NCI-H526 (cell line): ENCODE results near the gene SLC9A9.
A peak's percentile ranks its signal among the peaks of the same experiment; 100 is the strongest.
"Not testable (repeated sequence)": the region's sequence is repeated elsewhere in the genome, so short reads cannot be mapped to it uniquely, and the experiment has no call there.

Experiments
- DNase-seq, 2 experiments: peaks; one replicate each; lab custom pipeline; 2025; lab: John Stamatoyannopoulos, UW

The SLC9A9 gene

DNA sequence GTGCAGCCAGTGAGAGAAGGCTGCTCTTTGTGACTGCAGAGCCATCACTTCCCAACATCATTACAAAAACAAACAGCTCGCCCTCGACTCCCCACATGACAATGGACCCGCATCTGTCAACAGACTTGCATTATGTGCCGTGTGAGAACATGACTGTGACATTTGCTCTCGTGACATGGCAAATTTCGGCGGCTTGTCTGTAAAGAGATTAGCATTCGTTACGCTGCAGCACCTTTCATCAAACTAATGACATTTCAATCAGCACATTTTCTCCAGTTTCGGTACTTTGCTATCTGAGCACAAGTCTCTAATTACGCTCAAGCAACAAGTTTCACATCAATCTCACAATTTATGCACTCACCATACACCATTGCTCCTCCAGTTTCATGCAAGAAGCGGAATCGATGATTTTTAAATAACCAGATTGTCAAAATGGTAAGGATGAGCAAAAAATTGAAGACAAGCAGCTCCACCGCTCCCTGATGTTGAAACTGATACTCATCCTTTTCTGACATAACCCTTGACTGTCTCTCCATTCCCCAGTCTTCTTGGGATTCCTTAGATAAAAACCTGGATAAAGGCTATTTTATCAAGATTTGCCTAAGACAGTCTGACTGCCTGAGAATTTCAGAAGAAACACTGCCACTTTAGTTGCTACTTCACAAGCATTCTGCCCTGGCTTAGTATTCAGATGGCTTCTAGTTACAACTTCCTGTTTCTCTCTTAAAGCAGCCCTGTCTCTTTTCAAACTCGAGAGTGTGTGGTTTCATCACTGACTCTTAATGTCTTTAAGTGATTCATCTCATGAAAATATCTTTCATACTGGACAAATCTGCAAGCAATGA, at the start of gene SLC9A9:
TSS of gene SLC9A9 (minus strand) at position 682 of the 845 bp plus-strand sequence. CDS start at position 536, 146 bp downstream.
- peak; percentile 7 to 29 for DNase-seq

DNA sequence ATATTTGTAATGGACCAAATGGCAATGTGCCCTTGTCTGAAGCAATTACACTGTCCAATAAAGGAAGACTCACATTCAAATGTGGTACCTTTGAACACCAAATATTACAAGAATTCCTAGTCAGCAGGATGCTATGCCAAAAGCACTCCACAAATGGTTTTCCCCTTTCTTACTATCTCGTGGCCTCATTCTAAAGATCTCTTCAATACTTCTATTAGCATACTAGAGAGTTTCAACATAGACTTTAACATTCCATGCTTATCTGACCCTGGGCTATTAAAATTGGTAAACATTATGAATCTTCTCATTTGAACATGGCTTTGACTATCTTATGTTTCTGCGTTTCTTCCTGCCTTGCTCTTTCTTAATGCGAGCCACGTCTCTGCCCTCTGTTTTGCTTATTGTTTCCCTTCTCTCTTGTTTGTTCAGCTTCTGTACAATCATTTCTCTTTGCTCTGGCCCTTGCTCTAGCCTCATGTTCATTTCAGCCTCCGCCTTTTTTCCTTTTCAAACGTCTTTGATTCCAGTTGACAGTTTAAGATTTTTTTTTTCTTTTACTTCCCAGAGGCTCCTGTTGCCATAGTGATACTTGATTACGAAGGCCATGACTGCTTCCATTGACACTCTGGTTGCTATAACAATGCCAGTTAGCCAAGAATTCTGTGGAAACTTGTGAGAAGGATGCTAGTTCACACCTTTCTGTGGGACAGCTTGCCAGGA, 49.5 kb upstream of the SLC9A9 start:
- DNase-seq: no peak

DNA sequence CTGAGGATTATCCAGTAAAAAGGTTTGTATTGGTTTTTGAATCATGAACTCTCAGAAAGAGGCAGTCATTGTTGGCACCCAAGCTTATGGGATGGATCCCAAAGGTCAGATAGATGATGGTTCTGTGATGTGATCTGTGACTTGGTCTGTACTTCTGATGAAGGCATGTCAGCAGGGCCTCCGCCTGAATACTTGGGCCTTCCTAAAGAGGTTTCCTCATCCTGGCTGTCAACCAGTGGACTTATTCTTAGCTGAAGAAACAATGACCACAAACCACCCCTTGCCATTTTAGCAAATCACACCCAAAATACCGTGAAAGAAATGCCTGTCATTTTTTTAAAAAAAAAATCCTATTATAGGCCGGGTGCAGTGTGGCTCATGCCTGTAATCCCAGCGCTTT, 48.2 kb upstream of the SLC9A9 start:
- no peak for DNase-seq

DNA sequence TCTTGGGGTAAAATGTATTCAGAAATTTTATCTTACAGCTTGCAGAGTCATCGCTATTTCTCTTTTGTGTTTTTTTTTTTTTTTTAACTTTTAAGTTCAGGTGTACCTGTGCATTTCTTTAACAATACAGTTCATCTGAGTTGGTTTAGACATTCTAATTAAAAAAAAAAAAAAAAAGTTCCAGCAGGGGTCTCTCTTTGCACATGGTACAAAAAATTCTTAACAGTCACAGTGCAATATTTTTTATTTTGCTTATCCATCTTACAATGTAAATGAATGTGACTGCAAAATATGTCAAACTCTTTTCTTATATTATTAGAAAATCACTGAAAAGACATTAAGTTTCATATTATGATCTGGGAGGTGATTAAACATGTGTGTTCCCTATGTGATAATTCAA, 47.5 kb upstream of the SLC9A9 start:
- peak; percentile 2 to 42 for DNase-seq

DNA sequence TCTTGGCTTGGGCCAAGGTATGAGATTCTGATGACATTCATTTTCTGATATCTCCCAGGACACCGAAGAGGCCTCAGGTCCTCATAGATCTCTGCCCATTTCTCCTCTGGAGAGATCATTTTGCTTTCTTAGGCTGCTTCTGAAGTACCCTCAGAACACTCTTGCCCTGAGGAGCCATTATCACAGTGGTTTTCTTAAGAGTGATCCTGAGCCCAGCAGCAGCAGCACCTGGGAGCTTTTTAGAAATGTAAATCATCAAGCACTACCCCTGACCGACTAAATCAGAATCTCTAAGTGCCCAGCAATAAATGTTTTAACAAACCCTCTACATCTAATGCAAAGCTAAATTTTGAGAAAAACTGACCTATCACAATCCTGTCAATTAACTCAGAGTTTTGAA, 40.6 kb upstream of the SLC9A9 start:
- DNase-seq: no peak

DNA sequence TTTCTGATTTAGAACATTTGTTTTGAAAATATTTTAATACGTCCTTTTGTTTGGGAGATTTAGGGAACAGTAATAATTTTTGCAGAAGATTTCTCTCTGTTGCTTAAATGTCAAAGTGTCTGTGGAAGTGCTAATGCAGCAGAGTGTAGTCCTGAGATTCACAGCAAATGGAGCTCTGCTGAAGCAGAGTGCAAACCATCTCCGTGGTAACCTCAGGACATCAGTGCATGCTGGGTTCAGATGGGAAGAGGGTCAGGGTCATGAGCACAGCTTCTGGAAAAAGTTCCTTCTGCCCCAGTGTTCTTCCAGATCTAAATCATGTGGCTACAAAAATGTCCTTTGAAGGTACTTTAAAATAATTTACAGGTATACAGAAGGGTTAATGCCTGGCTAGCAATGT, 39.9 kb upstream of the SLC9A9 start:
- DNase-seq: no peak

DNA sequence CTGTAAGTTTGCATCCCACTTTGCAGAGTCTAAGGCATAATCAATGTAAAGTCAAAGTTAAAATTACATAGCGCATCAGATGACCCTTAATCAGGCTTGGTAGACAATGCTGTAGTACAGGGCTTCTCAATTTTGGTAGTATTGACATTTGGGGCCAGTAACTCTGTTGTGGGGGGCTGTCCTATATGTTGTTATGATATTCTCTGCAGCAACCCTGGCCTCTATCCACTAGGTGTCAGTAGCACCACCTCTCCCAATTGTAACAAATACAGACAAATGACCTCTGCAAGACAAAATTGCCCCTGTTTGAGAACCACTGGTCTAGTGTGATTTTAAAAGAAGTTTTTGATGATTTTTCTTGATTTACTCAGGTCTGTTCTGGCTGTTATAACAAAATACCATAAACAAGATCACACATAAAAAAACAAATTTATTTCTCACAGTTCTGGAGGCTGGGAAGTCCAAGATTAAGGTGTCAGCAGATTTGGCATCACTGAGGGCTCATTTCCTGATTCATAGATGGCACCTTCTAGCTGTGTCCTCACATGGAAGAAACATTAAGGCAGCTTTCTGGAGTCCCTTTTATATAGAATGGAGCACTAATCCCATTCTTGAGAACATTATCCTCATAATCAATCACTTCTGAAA, 37.6 kb upstream of the SLC9A9 start:
- peak; percentile 23 to 45 for DNase-seq

DNA sequence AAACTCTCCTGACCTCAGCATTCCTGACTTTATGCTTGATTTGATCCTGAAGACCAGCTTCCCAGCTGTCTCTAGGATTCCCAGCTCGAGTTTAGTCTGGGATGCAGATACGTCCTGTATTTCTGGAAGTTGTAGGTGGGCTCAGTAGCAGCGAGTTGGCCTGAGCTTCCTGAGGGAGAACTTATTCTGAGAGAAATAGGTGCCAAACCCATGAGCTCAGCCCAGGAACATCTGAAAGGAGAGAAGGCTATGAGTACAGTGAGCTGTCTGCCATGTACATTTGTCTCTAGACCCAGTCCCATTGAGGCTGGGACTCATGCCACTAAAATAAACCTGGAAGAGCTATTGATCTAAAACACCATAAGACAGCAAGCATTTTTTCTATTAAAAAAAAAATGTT, 36.6 kb upstream of the SLC9A9 start:
- no peak for DNase-seq

DNA sequence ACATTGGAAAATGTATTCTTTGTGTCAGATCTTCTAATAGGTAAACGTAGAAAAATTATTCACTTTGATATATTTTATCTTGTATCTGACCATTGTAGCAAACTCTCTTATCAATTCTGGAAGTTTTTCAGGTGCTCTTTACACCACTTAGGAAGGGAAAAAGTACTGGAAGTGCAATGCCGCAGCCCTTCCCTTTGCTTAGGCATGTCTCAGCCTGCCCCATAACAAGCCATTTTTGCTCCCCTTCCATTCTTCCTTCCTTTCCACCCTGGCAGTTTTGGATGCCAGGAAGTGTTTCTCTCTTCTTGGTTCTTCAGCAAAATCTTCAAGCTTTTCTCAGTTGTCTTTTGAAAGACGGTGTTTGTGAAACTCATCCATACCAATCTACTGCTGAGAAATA, 34.9 kb upstream of the SLC9A9 start:
- DNase-seq: no peak

DNA sequence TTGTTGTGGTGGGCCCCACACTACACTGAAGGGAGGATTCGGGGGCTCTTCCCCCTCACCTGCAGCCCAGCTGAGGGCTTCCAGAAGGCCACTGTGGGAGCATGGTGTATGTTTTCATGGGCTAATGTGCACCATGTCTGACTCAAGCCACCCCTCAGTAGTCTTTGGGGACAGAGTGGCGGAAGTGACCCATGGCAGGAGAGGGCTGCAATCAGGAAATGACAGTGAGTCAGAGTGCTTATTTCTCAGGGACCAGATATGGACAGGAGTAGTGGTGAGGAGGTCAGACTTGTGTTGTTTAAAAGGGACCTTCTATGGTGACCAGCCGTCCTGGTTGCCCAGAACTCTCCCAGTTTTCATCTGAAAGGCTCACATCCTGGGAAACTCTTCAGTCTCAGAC, 32.8 kb upstream of the SLC9A9 start:
- DNase-seq: no peak

DNA sequence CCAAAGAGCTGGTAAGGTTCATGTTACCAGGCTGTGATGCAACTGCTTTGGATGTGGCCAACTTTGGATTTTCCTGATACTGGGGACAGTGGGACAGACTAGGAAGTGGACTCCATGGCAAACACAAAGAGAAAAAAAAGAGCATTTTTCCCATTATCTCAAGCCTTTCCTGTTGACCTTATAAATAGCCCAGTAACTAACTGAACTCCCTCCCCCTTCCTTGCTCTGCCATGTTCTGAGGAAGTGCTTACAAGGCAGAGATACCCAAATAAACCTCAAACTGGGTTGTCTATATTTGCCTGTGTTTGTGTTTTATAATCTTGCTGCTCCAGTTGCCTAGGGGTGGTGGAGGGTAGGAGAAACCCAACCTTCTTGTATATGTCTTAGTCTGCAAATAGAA, 27.3 kb upstream of the SLC9A9 start:
- DNase-seq: no peak

DNA sequence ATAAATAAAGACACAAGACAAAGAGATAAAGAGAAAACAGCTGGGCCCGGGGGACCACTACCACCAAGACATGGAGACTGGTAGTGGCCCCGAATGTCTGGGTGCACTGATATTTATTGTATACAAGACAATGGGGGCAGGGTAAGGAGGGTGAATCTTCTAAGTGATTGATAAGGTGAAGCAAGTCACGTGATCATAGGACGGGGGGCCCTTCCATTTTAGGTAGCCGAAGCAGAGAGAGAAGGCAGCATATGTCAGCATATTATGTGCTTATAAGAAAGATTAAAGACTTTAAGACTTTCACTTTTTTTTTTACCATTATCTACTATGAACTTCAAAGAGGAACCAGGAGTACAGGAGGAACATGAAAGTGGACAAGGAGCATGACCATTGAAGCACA, 25.3 kb upstream of the SLC9A9 start:
- DNase-seq: not testable (repeated sequence)

DNA sequence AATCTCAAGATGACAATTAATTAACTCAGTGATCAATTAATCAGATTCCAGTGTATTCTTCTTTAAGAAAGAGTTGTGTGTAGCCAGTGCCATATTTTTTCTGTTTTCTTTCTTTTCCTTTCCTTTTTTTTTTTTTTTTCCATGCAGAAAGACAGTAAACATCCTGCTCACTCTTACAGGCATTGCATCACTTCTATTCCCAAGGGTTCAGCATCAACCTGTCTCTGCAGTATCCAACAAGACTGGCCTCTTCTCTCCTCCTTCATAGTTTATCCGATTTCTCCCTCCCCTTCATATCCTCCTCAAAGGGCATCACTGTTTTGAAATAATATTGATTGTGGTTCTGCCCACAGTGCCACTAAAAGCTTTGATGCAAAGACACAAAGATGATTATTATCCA, 17.0 kb upstream of the SLC9A9 start:
- DNase-seq: no peak

DNA sequence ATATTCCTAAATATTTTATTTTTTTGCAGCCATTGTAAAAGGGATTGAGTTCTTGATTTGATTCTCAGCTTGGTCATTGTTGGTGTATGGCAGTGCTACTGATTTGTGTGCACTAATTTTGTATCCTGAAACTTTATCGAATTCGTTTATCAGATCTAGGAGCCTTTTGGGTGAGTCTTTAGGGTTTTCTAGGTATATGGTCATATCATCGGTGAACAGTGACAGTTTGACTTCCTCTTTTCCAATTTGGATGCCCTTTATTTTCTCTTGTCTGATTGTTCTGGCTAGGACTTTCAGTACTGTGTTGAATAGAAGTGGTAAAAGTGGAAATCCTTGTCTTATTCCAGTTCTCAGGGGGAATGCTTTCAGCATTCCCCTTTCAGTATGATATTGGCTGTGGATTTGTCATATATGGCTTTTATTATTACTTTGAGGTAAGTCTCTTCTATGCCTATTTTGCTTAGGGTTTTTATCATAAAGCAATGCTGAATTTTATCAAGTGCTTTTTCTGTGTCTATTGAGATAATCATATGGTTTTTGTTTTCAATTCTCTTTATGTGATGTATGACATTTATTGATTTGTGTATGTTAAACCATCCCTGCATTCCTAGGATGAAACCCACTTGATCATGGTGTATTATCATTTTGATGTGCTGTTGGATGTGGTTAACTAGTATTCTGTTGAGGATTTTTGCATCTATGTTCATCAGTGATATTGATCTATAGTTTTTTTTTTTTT, 11.4 kb upstream of the SLC9A9 start:
- DNase-seq: no peak

DNA sequence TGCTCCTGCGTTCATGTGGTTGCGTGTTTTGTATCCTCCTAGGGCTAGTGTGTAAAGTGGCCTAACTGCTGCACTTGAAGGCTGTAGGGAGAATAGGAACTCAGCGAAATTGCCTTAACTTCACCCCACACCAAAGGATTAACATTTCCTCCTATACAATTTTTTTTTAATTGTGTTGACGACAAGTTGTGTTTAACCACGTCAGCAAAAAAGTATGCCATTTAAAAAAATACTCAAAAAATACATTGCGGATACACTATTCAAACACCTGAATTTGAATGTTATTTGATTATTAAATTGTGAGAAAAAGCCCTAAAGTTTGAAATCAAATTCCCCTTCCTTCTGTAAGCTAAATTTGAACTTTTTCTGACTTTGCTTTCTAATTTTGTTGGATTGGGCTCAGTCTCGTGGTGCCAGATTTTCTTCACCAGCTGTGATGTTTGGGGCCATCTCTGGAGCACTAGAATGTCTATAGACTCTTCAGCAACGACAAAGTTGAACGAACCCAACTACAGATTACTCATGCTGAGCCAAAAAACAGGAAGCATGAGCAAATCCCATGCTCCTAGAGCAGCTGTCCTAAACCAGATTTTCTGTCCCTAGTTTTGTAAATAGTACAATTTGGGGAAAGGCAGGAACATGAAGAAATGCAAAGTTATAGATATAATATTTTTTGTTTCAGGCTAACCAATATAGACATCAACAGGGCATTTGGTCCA, 8.1 kb upstream of the SLC9A9 start:
- DNase-seq: no peak

DNA sequence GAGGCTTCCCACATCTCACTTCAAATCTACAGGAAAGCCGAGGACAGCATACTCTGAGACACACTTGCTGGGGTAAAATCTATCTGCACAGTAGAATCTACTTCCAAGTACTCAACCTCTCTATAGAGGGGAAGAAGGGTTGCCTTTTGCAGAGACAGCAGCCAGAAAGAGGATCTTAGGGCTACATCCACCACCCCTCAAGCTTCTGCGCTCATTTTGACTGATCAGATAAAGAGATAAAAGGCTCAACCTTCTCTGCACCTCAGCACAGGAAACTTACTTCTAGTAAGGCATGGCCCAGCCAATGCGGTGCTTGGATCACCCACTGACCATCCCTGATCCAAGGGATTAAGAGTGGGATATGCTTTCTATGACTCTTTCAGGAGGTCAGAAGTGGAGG, 6.9 kb upstream of the SLC9A9 start:
- no peak for DNase-seq

DNA sequence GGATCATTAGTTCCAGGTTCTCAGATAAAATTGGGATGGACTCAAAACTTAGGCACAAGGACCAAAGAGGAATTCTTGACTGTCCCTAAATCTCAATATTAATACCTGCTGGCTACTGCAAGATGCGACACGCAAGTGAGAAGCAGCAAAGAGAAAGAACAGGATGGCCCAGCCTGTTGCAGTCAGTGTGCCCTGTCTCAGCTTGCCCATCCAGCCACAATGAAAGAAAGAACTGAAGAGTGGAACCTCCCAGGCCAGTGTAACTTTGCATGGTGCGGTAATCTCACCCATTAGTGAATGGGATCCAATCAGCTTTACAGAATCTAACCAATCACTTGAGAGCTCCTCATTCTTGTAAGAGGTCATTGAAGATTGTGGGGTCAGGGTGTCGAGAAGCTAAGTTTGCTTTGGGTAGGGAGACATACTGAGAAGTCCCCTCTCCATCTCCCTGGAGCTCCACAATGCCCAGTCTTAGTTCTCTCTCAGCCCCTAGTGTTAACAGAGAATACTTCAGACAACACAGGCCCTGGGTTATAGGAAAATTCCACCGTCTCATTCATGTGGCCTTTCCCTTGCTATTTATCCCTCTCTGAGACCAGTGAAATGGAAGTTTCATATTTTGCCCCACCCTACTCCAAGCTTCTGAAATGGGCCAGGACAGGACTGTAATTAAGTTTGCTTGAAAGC, 3.2 kb upstream of the SLC9A9 start:
- no peak for DNase-seq

DNA sequence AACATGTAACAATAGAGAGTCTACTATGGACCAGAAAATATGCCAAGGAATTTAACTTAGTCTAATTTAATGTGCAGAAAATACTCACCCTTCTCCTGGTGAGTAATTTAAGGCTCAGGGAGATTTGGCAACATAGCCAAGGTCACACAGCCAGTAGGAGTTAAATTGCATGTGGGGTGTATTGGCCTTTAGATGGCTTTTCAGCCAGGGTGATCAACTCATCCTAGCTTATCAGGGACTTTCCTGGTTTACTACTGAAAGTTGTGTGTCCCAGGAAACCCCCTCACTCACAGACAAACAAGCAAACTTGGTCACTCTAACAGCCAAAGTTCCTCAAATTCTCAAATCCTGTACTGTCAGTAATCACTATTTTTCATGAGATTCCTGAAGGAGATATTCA, 2.6 kb upstream of the SLC9A9 start:
- DNase-seq: no peak

DNA sequence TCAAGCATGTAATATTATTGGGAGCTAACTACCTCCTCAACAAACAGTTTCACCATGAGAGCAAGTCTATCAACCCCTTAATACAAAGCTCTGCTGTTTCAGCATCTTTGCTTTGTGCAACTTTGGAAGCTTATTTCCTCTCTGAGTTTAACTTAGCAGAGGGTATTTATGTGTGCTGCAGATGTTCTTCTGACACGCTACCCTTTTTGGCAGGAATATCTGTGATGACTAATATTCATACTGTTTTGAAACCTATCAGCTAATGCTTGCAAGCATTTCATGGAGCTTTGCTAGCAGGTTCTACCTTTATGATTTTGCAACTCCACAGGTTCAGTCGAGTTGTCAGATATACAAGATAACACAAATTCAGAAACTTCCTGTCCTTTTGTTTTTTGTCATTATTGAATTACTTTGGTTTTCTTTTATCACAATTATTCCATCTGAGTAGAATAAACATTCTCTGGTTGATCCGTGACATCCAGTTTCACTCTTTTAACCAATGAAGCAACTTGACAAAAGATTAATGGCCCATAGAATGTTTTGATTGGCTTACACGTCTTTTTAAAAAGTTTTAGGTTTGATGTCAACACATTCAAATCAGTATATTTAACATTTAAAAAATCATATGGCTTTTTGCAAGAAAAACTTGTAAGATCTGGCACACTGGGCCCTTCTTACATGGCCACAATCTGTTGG, 1.7 kb upstream of the SLC9A9 start:
- DNase-seq: no peak

DNA sequence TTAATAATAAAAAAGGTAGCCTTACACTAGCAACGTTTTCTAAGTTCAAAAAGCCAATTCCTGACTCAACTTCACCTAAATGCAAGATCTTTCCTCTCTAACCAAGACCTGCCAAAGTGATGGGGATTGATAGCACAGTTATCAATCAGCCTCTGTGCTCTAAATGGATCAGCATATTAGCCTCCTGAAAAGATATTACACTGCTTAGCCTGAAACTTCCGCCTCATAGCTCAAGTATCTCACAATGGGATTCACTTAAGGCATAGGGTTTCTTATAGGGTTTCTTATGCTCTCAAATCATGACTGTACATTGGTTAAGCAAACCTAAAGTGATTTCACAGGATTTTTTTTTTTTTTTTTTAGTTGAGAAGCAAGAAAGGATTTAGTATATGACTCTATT, 436 bp upstream of the SLC9A9 start:
- no peak for DNase-seq
